ENCODE data around the gene PPP1R17.

GRCh38 chr7:31744294-31744874 is 57.4 kb downstream of the PPP1R17 start:
- TF ChIP-seq POLR2AphosphoS5 (IDR thresholded peaks at IDR 0.05; ENCODE audit: low read depth, low read length): no peak
- TF ChIP-seq, protein P1, sequence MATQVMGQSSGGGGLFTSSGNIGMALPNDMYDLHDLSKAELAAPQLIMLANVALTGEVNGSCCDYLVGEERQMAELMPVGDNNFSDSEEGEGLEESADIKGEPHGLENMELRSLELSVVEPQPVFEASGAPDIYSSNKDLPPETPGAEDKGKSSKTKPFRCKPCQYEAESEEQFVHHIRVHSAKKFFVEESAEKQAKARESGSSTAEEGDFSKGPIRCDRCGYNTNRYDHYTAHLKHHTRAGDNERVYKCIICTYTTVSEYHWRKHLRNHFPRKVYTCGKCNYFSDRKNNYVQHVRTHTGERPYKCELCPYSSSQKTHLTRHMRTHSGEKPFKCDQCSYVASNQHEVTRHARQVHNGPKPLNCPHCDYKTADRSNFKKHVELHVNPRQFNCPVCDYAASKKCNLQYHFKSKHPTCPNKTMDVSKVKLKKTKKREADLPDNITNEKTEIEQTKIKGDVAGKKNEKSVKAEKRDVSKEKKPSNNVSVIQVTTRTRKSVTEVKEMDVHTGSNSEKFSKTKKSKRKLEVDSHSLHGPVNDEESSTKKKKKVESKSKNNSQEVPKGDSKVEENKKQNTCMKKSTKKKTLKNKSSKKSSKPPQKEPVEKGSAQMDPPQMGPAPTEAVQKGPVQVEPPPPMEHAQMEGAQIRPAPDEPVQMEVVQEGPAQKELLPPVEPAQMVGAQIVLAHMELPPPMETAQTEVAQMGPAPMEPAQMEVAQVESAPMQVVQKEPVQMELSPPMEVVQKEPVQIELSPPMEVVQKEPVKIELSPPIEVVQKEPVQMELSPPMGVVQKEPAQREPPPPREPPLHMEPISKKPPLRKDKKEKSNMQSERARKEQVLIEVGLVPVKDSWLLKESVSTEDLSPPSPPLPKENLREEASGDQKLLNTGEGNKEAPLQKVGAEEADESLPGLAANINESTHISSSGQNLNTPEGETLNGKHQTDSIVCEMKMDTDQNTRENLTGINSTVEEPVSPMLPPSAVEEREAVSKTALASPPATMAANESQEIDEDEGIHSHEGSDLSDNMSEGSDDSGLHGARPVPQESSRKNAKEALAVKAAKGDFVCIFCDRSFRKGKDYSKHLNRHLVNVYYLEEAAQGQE (IDR thresholded peaks at IDR 0.05; ENCODE audit: insufficient read depth in 1 of 2, low read depth in 2 of 2, low read length in 2 of 2): no peak
